Dermis blood vessel endothelial cell (primary cell): ENCODE data around the gene SRRT. TPM values are rescaled to one million over a fixed set of nuclear protein-coding genes. Genes with fewer than 3 reads are reported as not detected.

ENCODE experiments used
- DNase-seq: peaks from one replicate; pipeline ENCODE4 v3.0.0; 2010
- total RNA-seq: library from RNA; depleted of rRNA; stranded (reverse); fragments of >200 nt; gene quantifications from 2 replicates; pipeline ENCODE4 v1.2.3, GENCODE V29; 2014

The SRRT gene, protein sequence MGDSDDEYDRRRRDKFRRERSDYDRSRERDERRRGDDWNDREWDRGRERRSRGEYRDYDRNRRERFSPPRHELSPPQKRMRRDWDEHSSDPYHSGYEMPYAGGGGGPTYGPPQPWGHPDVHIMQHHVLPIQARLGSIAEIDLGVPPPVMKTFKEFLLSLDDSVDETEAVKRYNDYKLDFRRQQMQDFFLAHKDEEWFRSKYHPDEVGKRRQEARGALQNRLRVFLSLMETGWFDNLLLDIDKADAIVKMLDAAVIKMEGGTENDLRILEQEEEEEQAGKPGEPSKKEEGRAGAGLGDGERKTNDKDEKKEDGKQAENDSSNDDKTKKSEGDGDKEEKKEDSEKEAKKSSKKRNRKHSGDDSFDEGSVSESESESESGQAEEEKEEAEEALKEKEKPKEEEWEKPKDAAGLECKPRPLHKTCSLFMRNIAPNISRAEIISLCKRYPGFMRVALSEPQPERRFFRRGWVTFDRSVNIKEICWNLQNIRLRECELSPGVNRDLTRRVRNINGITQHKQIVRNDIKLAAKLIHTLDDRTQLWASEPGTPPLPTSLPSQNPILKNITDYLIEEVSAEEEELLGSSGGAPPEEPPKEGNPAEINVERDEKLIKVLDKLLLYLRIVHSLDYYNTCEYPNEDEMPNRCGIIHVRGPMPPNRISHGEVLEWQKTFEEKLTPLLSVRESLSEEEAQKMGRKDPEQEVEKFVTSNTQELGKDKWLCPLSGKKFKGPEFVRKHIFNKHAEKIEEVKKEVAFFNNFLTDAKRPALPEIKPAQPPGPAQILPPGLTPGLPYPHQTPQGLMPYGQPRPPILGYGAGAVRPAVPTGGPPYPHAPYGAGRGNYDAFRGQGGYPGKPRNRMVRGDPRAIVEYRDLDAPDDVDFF
- total RNA-seq, result 43.9 and 53.9 TPM in 2 replicates

DNA sequence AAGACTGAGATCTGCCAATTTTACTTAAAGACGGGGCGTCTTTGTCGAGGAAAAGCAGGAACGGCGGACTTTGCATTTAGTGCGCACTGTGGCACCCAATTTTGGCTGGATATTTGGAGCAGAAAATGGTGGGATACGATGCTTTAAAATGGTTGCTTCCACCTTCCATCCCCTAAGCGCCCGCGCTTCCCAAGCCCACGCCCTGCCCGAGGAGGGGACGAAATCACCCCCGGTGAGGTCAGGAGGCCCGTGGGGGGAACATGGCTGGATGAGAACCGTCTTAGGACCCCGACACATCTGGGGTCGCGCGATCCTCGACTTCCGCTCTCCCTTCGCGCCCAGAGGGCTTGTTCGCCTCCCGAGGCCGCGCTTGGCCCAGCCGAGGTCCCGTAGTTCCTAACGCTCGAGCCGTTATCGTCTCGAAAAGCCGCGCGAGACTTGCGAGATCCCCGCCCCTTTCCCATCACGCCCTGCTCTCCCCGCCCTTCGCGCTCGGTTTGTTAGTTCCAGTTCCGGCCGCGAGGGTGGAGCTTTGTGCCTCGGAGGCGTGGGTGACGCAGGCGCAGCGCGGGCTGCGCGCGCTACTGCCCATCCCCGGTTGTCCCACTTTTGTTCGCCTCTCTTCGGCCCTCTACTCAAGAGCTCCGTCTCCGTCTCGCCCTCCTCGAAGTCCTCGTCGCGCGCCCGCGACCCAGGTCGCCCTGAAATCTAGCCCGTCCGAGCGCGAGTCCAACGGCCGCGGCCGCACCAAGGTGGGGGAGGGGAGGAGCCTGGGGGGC, at the start of gene SRRT:
SRRT (plus strand) TSS at position 527 of the 779 bp plus-strand sequence. CDS start 488 bp downstream, outside the sequence.
- DNase-seq, result peak; percentile 99

DNA sequence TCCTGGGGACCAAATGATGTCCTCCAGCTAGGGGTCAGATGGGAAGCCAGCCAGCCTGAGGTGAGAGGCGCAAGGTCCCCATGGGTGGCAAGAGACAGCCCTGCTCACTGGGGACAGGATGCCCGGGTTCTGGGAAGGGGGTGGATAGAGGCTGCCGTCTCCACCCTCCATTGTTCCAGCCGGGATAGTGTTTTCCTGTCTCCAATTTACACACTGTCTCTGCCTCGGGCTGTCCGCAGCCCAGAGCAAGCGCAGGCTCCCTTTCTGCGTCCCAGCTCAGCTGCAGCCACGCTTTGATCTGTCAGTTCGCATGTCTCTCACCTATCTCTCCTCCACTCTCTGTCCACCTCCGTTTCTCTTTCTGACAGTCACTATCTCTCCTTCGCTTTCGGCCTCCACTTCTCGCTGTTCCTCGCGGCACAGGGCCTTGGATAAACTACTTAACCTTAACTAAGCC, 49.7 kb upstream of the SRRT start:
- DNase-seq, result peak; percentile 72

DNA sequence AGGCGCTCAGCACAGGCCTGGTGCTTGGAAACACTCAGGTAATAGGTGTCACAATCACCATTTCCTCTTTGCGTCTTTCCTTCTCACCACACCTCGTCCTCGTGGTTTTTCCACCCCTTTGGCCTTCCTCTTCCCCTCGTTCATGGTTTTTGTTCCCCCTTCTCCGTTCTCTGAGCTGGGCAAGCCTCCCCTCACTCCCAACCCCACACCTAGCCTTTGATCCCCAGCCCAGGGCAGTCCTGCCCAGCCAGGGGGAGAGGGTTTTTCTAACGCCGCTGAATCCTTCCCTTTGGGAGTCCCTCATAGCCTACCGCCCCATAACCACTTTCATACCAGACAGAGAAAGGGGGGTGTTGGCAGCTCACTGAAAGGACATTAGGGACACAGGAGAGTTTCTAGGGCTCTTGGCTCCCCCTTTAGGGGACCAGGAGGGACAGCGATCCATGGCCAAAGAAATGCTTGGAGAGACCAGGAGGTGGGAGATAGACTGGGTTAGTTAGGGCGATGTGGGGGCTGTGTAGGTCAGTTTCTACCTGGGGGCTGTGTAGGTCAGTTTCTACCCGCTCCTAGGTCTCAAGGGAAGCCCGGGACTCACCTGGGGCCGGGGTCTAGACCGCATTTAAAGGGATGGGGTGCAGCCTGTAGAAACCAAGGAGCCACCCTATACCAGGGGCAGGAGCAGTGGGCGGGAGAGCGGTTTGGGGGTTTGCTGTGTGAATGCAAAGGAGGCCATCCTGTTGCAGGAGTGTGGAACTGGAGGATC, 49.0 kb upstream of the SRRT start:
- DNase-seq, result peak; percentile 56

DNA sequence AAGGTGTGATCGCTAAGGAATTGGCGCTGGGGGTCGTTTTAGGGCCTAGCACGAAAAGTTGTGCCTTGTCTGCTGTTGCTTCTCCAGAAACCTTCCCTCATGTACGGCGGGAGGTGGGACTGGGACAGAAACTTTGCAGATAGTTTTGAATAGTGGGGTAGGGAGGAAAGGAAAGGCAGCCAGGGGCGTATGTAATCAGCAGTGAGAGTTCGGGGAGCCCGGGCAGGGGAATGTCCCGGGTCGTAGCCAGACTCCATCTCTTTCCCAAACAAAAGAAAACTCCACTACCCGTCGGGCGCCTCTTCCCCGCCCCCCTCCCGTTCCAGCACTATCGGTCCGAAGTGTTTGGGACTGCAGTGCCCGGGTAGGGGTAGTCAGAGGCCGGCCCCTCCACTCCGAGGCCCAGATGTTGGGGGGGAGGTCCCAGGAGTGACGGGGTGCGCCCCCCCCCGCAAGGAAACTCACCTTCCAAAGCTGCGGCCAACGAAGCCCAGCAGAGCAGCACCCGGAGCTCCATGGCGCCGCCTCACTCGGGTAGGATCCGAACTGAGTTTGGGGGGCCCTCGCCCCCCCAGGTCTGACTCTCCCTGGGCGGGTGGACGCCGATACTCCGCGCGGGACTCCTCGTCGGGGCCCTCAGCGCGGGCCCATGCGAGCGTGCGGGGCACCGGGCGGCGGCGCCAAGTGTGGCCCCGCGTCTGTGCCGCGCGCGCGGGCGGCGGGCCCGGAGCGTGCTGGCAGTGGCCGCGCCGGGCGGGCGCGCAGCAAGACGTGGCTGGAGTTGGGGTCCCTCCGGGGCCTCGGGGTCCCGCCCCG, 48.2 kb upstream of the SRRT start:
- DNase-seq, result peak; percentile 24

DNA sequence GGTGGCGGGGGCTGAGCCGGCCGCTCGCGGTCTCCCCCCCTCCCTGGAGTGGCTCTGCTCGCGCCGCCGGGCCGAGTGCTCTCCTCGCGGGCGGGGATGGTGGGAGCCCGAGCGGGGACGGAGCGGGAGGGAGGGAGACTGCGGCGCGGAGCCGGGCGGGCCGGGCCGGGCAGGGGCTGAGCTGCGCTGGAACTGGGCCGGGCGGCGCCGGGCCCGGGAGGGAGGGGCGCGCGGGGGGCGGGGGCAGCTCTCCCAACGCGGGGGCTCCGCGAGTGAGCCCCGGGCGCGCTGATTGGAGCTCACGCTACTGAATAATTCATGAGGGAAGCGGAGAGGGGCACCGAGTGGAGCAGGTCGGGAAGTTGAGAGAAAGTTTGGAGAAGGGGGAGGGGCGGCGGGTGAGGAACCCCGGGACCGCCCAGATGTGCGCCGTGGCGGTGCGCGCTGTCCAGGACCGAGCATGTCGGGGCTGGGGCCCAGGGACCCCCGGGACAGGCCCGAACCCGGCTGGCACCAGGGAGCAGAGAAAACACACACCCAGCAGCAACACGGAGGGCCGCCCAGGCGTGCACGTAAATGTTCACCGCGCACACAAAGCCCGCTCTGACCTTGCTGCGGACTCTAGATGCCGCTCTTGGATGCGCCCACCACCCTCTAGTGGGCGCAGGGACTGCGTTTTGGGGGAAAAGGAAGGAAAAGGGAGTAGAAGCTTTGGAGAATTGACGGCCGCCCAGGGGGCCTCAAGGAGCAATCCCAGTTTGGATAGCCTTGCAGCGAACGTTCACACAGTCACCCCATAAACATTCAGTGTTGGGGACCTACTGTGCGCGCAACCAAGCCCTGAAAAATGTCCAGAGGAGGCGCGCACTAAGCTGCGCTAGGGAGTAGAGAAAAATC, 47.3 kb upstream of the SRRT start, which contains the start of gene EPHB4:
EPHB4 (minus strand) TSS at position 194 of the 897 bp plus-strand sequence. CDS start 493 bp downstream, outside the sequence.
- peak; percentile 90 for DNase-seq

DNA sequence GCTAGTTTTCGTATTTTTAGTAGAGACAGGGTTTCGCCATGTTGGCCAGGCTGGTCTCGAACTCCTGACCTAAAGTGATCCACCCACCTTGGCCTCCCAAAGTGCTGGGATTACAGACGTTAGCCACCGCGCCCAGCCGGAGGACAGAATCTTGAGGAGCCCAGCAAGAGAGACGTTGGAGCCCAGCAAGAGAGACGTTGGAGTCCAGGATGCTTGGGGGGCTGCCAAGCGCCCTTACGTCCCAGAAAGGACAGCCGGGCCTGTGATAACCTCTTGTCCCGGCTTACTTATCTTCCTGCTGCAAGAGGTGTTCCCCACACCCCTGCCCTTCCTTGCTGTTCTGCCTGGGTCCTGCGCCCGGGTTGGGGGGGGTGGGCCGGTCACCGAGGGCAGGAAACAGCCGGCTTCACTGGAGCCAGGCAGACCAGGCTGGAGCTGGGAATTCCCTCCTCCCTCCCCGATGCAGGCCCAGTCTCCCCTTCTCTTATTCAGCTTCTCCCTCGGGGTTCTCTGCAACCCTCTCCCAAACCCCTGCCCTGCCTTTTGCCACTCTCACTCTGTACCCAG, 45.7 kb upstream of the SRRT start:
- DNase-seq, result peak; percentile 98

DNA sequence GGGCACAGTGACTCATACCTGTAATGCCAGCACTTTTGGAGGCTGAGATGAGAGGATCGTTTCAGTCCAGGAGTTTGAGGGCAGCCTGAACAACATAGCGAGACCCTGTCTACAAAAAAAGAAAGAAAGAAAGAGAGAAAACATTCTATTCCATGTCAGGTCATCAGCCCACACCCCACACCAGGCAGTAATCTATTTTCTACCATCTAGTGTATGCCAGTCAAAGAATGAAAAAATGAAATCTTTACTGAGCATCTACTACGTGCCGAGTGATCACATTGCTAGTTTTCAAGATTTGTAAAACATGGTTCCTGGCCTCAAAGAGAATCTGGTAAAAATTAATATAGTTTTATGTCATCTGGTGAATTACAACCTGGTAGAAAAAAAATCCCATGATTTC, 44.5 kb upstream of the SRRT start:
- DNase-seq, result peak; percentile 28

DNA sequence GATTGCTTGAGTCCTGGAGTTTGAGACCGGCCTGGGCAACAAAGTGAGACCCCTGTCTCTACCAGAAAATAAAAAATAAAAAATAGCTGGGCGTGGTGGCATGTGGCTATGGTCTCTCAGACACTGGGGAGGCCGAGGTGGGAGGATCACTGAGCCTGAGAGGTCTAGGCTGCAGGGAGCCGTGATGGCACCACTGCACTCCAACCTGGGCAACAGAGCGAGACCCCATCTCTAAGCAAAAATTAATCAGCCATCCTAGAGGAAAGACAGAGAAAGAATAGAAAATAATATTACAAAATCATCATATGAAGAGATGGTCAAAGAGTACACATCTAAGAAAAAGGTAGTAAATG, 42.6 kb upstream of the SRRT start:
- DNase-seq, result no peak

DNA sequence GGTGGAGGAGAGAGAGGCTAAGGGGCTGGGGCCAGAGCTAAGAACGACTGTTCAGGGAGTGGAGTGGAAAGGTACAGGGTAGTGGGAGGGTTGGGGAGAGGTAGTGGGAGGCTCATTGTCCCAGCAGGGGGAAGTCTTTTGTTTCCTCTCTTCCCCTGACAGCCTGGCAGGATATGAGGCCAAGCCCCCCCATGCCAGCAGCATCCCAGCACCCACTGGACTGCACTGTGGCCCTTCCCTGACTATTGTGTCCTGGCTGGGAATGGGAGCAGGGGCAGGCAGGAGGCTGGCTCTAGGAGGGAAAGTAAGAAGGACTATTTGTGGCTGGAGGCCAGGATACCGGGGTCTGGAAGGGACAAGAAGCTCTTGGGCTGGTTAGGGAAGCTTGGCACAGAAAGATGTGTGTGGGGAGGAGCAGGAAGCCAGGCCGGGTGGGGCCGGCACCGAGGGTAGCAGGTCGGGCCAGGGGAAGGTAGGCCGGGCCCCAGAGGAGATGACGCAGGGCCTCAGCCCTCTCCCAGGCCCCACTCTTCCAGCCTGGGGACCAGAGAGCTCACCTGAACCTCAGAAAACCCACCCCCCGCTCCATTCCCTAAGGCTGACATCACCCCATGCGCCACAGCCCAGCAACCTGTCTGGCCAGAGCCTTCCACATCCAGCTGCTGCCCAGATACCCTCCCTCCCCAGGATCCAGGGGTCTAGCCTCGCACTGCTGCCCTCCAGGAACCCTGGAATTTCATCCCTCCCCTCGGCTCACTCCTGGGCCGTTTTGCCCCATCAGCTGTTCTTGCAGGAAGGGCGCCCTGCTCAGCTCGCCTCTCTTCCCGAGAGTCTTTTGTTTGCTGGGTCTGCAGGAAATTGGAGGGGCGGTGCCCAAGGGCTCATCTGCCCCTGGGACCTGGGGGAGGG, 38.7 kb upstream of the SRRT start:
- DNase-seq, result peak; percentile 89

DNA sequence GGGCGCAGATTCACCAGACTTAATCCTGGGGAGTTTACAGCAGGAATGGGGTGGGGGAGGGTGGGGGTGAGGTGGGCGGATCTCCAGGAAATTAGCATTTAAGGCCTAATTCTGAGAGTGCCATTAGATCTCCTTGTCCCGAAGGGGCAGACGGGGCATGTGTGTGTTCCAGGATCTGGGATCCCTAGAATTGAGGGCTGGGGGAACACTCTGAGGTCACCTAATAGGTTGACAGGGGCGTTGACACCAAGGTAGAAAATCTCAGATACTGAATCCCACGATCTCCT, 38.1 kb upstream of the SRRT start:
- no peak for DNase-seq

DNA sequence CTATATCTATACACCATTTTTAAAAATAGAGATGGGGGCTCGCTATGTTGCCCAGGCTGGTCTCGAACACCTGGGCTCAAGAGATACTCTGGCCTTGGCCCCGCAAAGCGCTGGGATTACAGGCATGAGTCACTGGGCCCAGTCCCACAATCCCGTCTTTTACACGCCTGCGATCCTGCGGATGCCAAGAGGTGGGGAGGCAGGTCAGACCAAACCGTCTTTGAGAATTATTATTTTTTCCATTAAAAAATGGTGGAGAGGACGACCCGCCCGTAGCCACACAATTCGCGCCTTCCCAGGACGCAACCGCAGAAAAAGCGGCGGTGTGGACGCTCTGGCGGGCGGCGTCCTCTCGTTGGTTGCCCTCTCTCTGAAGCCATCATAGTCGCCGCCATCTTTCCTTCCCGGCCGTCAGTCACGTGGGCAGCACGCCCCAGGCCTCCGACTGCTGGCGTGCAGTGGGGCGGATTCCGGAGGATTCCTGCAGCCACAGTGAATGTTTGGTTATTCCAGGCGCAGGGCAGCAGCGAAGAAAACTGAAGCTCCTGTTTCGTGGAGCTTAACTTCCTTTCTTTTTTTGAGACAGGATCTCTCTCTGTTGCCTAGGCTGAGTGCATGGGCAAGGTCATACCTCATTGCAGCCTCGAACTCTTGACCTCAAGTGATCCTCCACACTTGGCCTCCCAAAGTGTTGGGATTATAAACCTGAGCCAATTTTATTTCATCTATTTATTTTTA, 37.6 kb upstream of the SRRT start:
- DNase-seq, result peak; percentile 95

DNA sequence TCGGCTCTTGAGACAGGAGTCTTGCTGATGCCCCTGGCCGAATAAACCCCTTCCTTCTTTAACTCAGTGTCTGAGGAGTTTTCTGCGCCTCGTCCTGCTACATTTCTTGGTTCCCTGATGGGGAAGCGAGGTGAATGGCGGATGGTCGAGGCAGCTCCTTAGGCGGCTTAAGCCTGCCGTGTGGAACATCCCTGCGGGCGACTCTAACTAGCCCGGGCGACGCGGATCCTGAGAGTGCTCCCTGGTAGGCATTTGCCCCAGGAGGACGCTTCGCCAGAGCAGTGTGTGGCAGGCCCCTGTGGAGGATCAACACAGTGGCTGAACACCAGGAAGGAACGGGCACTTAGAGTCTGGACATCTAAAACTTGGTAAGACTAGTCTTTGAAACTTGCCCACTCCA, 35.5 kb upstream of the SRRT start:
- DNase-seq, result no peak

DNA sequence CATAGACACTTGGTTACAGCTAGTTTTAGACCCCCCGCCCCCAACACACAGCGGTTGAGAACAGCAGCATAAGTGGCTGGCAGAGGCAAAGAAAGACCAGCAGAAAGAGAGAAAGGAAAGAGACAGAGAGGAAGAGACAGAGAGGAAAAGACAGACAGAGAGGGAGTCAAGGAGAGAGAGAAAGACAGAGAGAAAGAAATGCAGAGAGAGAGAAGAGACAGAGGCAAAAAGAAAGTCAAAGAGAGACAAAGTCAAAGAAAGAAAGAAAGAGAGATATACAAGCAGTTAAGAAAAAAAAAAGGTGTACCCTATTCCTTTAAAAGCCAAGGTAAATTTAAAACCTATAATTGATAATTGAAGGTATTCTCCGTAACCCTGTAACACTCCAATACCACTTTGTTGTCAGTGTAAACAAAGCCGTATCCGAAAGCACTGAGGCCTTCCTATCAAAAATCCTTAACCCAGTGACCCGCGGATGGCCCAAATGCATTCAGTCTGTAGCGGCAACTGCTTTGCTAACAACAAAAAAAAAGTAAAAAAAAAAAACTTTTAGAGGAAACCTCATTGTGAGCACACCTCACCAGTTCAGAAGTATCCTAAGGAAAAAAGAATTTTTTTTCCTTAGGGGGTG, 34.3 kb upstream of the SRRT start:
- peak; percentile 18 for DNase-seq

DNA sequence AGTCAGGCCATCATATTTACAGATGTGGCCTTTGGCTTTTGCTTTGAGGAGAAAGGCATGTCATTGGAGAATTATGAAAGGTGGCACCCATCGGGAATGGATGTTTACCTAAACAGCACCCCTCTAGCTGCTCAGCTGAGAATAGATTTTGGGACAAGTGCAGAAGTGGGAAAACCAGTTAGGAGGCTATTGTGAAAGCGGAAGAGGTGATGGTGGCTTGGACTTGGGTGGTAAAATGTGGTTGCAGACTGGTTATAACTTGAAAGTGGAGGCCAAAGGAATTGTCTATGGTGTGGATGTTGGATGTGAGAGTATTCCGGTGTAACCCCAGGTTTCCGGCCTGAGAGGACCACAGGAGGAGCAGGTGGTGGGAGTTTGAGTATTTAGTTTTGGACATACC, 27.5 kb upstream of the SRRT start:
- DNase-seq, result no peak

DNA sequence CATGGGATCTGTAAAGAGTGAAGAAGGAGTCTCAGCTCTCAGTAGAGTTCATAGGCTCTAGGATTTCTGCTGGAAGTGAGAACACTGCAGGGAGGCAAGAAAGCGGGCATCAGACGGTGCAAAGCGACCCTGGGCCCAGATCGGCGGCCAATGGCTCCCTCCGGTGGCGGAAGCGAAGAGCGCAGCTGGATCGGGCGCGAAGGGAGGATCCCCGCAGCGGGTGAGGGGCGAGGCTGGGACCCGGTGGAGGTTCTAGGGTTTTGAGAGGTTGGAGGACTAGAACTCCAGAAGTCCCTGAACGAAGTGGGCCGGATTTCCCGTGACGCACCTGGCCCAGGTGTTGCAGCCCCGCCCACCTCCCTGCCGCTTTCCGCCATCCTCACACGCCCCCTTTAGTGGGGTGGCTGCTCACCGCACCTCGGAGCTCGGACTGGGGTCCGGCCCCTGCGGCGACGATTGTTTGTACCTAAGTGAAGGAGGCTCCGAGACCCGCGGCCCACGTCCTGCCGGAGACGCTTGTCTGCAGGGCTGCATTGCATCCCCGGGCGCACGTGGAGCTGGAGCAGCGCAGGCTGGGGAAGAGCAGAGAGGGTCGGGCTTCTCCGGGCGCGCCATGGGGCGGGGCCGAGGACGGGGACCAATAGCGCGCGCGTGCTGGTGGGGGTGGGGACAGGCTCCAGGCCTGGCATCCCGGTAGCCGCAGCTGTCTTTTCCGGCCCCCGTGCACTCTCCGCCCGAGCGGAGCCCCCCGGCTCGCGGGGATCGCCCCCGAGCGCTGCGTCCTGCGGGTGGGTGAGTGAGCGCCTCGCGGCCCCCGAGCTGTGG, 22.6 kb upstream of the SRRT start, which contains the start of gene SLC12A9:
SLC12A9 (plus strand) TSS at position 666 of the 825 bp plus-strand sequence. CDS start 1,485 bp downstream, outside the sequence.
- DNase-seq, result peak; percentile 93

DNA sequence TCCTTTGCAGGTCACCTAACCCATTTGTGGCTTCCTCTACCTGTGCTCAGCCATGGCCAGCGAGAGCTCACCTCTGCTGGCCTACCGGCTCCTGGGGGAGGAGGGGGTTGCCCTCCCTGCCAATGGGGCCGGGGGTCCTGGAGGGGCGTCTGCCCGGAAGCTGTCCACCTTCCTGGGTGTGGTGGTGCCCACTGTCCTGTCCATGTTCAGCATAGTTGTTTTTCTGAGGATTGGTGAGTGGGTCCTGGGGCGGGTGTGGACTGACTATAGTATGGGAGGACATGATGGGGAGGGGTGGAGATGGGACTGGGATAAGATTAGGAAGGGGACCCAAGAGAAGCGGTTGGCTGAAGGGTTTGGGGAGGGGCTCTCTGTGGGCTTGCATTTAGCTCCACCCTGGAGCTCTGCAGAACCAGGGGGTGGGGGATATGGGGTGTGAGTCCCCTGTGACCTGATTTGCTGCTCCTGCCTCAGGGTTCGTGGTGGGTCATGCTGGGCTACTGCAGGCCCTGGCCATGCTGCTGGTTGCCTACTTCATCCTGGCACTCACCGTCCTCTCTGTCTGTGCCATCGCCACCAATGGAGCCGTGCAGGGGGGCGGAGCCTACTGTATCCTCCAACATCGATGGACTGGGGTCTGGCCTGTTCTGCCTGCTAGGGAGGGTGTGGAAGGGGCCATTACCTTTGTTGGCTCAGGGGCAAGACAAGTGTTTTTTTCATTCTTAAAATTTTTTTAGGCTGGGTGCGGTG, 20.6 kb upstream of the SRRT start:
- no peak for DNase-seq
